CD4-positive, alpha-beta T cell treated with Interleukin-15 for 4 hours (primary cell): ENCODE measurements around the gene DLX1.
"Not testable (repeated sequence)": the region's sequence is repeated elsewhere in the genome, so short reads cannot be mapped to it uniquely, and the experiment has no call there.

ENCODE experiments used
- DNase-seq: peaks from one replicate; pipeline ENCODE4 v3.0.0-alpha.2; 2020; ENCODE audit warnings: low spot score

The DLX1 gene

GRCh38 chr2:172085460-172086159 is at the start of gene DLX1:
Gene DLX1 (plus strand): TSS chr2:172085507. CDS start chr2:172085678, 171 bp downstream.
- no peak for DNase-seq

GRCh38 chr2:172038121-172038520 is 47.2 kb upstream of the DLX1 start:
- no peak for DNase-seq

GRCh38 chr2:172038604-172039003 is 46.7 kb upstream of the DLX1 start:
- DNase-seq = no peak

GRCh38 chr2:172039011-172039704 is 46.1 kb upstream of the DLX1 start:
- DNase-seq = no peak

GRCh38 chr2:172040311-172040710 is 45.0 kb upstream of the DLX1 start:
- no peak for DNase-seq

- no peak for DNase-seq
Observed at GRCh38 chr2:172046080-172046678, 39.1 kb upstream of the DLX1 start.

- DNase-seq = no peak
Observed at GRCh38 chr2:172046866-172047565, 38.3 kb upstream of the DLX1 start.

- DNase-seq = no peak
Observed at GRCh38 chr2:172047566-172048507, 37.5 kb upstream of the DLX1 start.

- no peak for DNase-seq
Observed at GRCh38 chr2:172048508-172049503, 36.5 kb upstream of the DLX1 start.

GRCh38 chr2:172049567-172050120 is 35.7 kb upstream of the DLX1 start:
- no peak for DNase-seq

- no peak for DNase-seq
Observed at GRCh38 chr2:172050479-172051125, 34.7 kb upstream of the DLX1 start.

GRCh38 chr2:172052000-172052983 is 33.0 kb upstream of the DLX1 start:
- no peak for DNase-seq

GRCh38 chr2:172053486-172053885 is 31.8 kb upstream of the DLX1 start:
- no peak for DNase-seq

GRCh38 chr2:172056293-172056692 is 29.0 kb upstream of the DLX1 start:
- no peak for DNase-seq

GRCh38 chr2:172058660-172059059 is 26.6 kb upstream of the DLX1 start:
- no peak for DNase-seq

- DNase-seq = not testable (repeated sequence)
Observed at GRCh38 chr2:172060118-172060517, 25.2 kb upstream of the DLX1 start.

- no peak for DNase-seq
Observed at GRCh38 chr2:172062402-172063004, 22.8 kb upstream of the DLX1 start.

GRCh38 chr2:172063446-172063845 is 21.9 kb upstream of the DLX1 start:
- DNase-seq = no peak
